ENCODE measurements around the gene KCNJ12. TPM values are rescaled to one million over a fixed set of nuclear protein-coding genes. Genes with fewer than 3 reads are reported as not detected.

The KCNJ12 gene
- polyA plus RNA-seq, 3 donors, result 5.3 to 8.0 (median 5.4) TPM

- DNase-seq (ENCODE audit: low read depth in 3 of 3, low spot score in 2 of 3), result peak in 1 of 3 donors; percentile 16
Measured at GRCh38 chr17:21463779-21464407, 87.7 kb downstream of the KCNJ12 start.

DNA sequence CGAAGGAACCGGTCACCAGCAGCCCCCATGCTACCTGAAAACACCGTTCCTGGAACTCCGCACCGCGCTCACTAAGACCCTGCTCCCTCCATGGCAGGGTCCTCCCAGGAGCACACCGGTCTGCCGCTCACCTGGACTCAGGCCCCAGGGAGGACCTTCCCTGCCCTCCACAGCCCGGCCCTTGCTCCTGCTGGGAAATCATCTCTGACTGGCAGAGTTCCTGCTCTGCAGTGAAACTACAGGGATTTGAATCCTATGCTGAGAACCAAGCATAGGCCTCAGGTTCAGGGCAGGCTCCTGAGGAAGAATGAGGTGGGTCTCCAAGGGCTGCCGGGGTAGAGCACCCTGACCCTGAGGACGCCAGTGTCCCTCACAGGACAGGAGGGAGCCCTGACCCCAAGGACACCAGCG, 88.5 kb downstream of the KCNJ12 start:
- no peak for DNase-seq (ENCODE audit: low read depth in 3 of 3, low spot score in 2 of 3)

- DNase-seq (ENCODE audit: low read depth in 3 of 3, low spot score in 2 of 3), result no peak
Measured at GRCh38 chr17:21466550-21466949, 90.4 kb downstream of the KCNJ12 start.

- DNase-seq (ENCODE audit: low read depth in 3 of 3, low spot score in 2 of 3), result no peak
Measured at GRCh38 chr17:21467196-21467595, 91.0 kb downstream of the KCNJ12 start.

- DNase-seq (ENCODE audit: low read depth in 3 of 3, low spot score in 2 of 3), result no peak
Measured at GRCh38 chr17:21467739-21468490, 91.8 kb downstream of the KCNJ12 start.

Other genes starting within 250 kb of the KCNJ12 start
- gene DHRS7B, start 249.4 kb upstream of the KCNJ12 start, polyA plus RNA-seq (ENCODE audit: insufficient read length in 3 of 3), result 10 to 100 TPM; 37.3 to 45.3 (median 42.4) TPM
- 10 to 100 TPM; 21.2 to 24.9 (median 21.9) TPM for gene TMEM11, start 162.2 kb upstream of the KCNJ12 start, polyA plus RNA-seq (ENCODE audit: insufficient read length in 3 of 3)
- gene NATD1, start 122.9 kb upstream of the KCNJ12 start, polyA plus RNA-seq (ENCODE audit: insufficient read length in 3 of 3), result 10 to 100 TPM; 11.3 to 12.6 (median 12.1) TPM
- 10 to 100 TPM; 17.3 to 21.8 (median 17.6) TPM for gene MAP2K3, start 91.6 kb upstream of the KCNJ12 start, polyA plus RNA-seq (ENCODE audit: insufficient read length in 3 of 3)